H9 (cell line): Measurements from ENCODE around the gene C16orf95. TPM values are rescaled to one million over a fixed set of nuclear protein-coding genes. Genes with fewer than 3 reads are reported as not detected.
A peak's percentile ranks its signal among the peaks of the same experiment; 100 is the strongest.

Experiments
- DNase-seq: peaks from one replicate; pipeline ENCODE4 v3.0.0-alpha.2; 2017
- H2AFZ ChIP-seq: one replicate; pipeline ENCODE4 v1.6.1; 2013; ENCODE audit warnings: mild to moderate bottlenecking, low read length, control low read depth, moderate library complexity
- H2AK5ac ChIP-seq: 2 replicates; pipeline ENCODE4 v1.6.1; 2013; ENCODE audit warnings: low read length, control low read depth, mixed read lengths; ENCODE audit not compliant: insufficient read length
- H2BK120ac ChIP-seq: one replicate; pipeline ENCODE4 v1.6.1; 2013; ENCODE audit warnings: low read depth, mild to moderate bottlenecking, low read length, control low read depth, inconsistent platforms; ENCODE audit not compliant: poor library complexity, severe bottlenecking
- H2BK12ac ChIP-seq: 2 replicates; pipeline ENCODE4 v1.6.1; 2013; ENCODE audit warnings: low read length, control low read depth, mixed read lengths, low read depth; ENCODE audit not compliant: insufficient read length
- H2BK15ac ChIP-seq: 2 replicates; pipeline ENCODE4 v1.6.1; 2013; ENCODE audit warnings: low read depth, low read length, control low read depth
- H2BK20ac ChIP-seq: one replicate; pipeline ENCODE4 v1.6.1; 2013; ENCODE audit warnings: low read depth, mild to moderate bottlenecking, low read length, control low read depth, inconsistent platforms; ENCODE audit not compliant: poor library complexity, severe bottlenecking
- H2BK5ac ChIP-seq: 2 replicates; pipeline ENCODE4 v1.6.1; 2013; ENCODE audit warnings: low read length, control low read depth, mixed read lengths; ENCODE audit not compliant: insufficient read length
- H3K14ac ChIP-seq: 2 replicates; pipeline ENCODE4 v1.6.1; 2013; ENCODE audit warnings: low read length, control low read depth; ENCODE audit not compliant: insufficient read depth
- H3K18ac ChIP-seq: 2 replicates; pipeline ENCODE4 v1.6.1; 2013; ENCODE audit warnings: low read depth, mild to moderate bottlenecking, mixed read lengths, low read length, control low read depth; ENCODE audit not compliant: insufficient read length
- H3K23ac ChIP-seq: 2 replicates; pipeline ENCODE4 v1.6.1; 2013; ENCODE audit warnings: low read length, control low read depth, mixed read lengths, low read depth; ENCODE audit not compliant: insufficient read length
- H3K23me2 ChIP-seq: 2 replicates; pipeline ENCODE4 v1.6.1; 2013; ENCODE audit warnings: low read depth, mild to moderate bottlenecking, mixed read lengths, low read length, control low read depth; ENCODE audit not compliant: insufficient read length, poor library complexity, severe bottlenecking
- H3K27ac ChIP-seq: 2 replicates; pipeline ENCODE4 v1.5.1; 2013; ENCODE audit warnings: low read length, control low read depth, mixed read lengths, low read depth; ENCODE audit not compliant: insufficient read length
- H3K27me3 ChIP-seq: 2 replicates; pipeline ENCODE4 v1.6.1; 2013; ENCODE audit warnings: low read length, control low read depth, inconsistent platforms; ENCODE audit not compliant: insufficient read depth
- H3K4ac ChIP-seq: 2 replicates; pipeline ENCODE4 v1.6.1; 2013; ENCODE audit warnings: low read depth, mild to moderate bottlenecking, control low read depth, inconsistent platforms, low read length, moderate library complexity
- H3K4me1 ChIP-seq: 2 replicates; pipeline ENCODE4 v1.6.1; 2013; ENCODE audit warnings: low read length, control low read depth, inconsistent platforms; ENCODE audit not compliant: insufficient read depth
- H3K4me2 ChIP-seq: 2 replicates; pipeline ENCODE4 v1.6.1; 2013; ENCODE audit warnings: low read length, control low read depth, mixed read lengths; ENCODE audit not compliant: insufficient read length, insufficient read depth
- H3K56ac ChIP-seq: 2 replicates; pipeline ENCODE4 v1.6.1; 2013; ENCODE audit warnings: low read depth, mild to moderate bottlenecking, mixed read lengths, low read length, control low read depth; ENCODE audit not compliant: insufficient read length
- H3K79me1 ChIP-seq: 2 replicates; pipeline ENCODE4 v1.6.1; 2013; ENCODE audit warnings: low read depth, mild to moderate bottlenecking, moderate library complexity, low read length, control low read depth, inconsistent platforms; ENCODE audit not compliant: insufficient read depth, poor library complexity, severe bottlenecking
- H3K79me2 ChIP-seq: 2 replicates; pipeline ENCODE4 v1.6.1; 2013; ENCODE audit warnings: low read length, control low read depth, inconsistent platforms; ENCODE audit not compliant: insufficient read depth
- H3K9ac ChIP-seq: 2 replicates; pipeline ENCODE4 v1.6.1; 2013; ENCODE audit warnings: low read length, control low read depth, mixed read lengths; ENCODE audit not compliant: insufficient read length; ENCODE audit errors: extremely low read depth
- H3K9me3 ChIP-seq: one replicate; pipeline ENCODE4 v1.6.1; 2013; ENCODE audit warnings: low read depth, low read length, inconsistent platforms; ENCODE audit not compliant: control insufficient read depth
- H3T11ph ChIP-seq: one replicate; pipeline ENCODE4 v1.6.1; 2013; ENCODE audit warnings: mild to moderate bottlenecking, low read length, control low read depth, inconsistent platforms
- H4K20me1 ChIP-seq: one replicate; pipeline ENCODE4 v1.6.1; 2013; ENCODE audit not compliant: control insufficient read depth, insufficient read length, insufficient read depth
- H4K5ac ChIP-seq: 2 replicates; pipeline ENCODE4 v1.6.1; 2013; ENCODE audit warnings: low read depth, mild to moderate bottlenecking, mixed read lengths, low read length, control low read depth; ENCODE audit not compliant: insufficient read length
- H4K8ac ChIP-seq: replicated peaks from 2 replicates; pipeline ENCODE4 v1.6.1; 2013; ENCODE audit warnings: low read length, control low read depth, mixed read lengths, low read depth; ENCODE audit not compliant: insufficient read length
- H4K91ac ChIP-seq: 2 replicates; pipeline ENCODE4 v1.6.1; 2013; ENCODE audit warnings: low read depth, mild to moderate bottlenecking, moderate library complexity, mixed read lengths, low read length, control low read depth; ENCODE audit not compliant: insufficient read length
- H3K27ac Mint-ChIP-seq, 3 experiments: 2 replicates in 2 of 3; 3 replicates in 1 of 3; pipeline ENCODE4 v1.8.0; 2020 to 2021; ENCODE audit warnings: mixed read lengths in 3 of 3, mild to moderate bottlenecking in 1 of 3, moderate library complexity in 1 of 3
- H3K27me3 Mint-ChIP-seq: 2 replicates; pipeline ENCODE4 v1.8.0; 2021; ENCODE audit warnings: low read depth, mild to moderate bottlenecking, moderate library complexity, mixed read lengths
- H3K36me3 Mint-ChIP-seq, 3 experiments: 2 replicates in 2 of 3; 3 replicates in 1 of 3; pipeline ENCODE4 v1.8.0; 2020 to 2021; ENCODE audit warnings: low read depth in 3 of 3, mixed read lengths in 3 of 3; ENCODE audit not compliant: insufficient read depth in 1 of 3
- H3K4me1 Mint-ChIP-seq, 2 experiments: 2 replicates each; pipeline ENCODE4 v1.8.0; 2020; ENCODE audit warnings: mixed read lengths in 2 of 2
- H3K4me3 Mint-ChIP-seq, 2 experiments: 2 replicates in 1 of 2; 3 replicates in 1 of 2; pipeline ENCODE4 v1.8.0; 2020 to 2021; ENCODE audit warnings: mild to moderate bottlenecking in 2 of 2, mixed read lengths in 2 of 2, moderate library complexity in 1 of 2
- H3K9me3 Mint-ChIP-seq, 2 experiments: 2 replicates in 1 of 2; 3 replicates in 1 of 2; pipeline ENCODE4 v1.8.0; 2020; ENCODE audit warnings: mild to moderate bottlenecking in 2 of 2, mixed read lengths in 2 of 2, moderate library complexity in 1 of 2
- CTCF ChIP-seq: fragments of 200-600 bp; sonication (generic); conservative IDR thresholded peaks from 3 replicates; pipeline ENCODE4 v1.8.0; 2021; ENCODE audit warnings: antibody characterized with exemption, mild to moderate bottlenecking
- WGBS: extraction: QIAGEN DNeasy Blood & Tissue Kit; methylation state at CpG from one replicate; pipeline ENCODE4 v1.1.7; 2013; ENCODE audit warnings: missing lambda C conversion rate, low lambda C conversion rate, mixed read lengths; ENCODE audit not compliant: insufficient read length; ENCODE audit errors: extremely low coverage; 5-methylcytosine and 5-hydroxymethylcytosine counted together
- total RNA-seq: library from RNA; stranded (reverse); gene quantifications from 2 replicates; pipeline ENCODE4 v1.2.1, GENCODE V29; 2021

C16orf95 gene
- total RNA-seq, 1 experiment from 2014 or later: 5.6 TPM

- Histone ChIP-seq H3K27ac (no peak overlapping the region), H2BK5ac (no peak overlapping the region), H4K8ac (no peak overlapping the region), H3T11ph (no peak overlapping the region), H3K79me1 (no peaks in the 10 kb centered on the region), H3K4me2 (no peak overlapping the region), H3K14ac (no peak overlapping the region; the same call in 1 of the 2 replicates), H2BK12ac (no peak overlapping the region), H2AFZ (no peak overlapping the region), H2BK20ac (no peak overlapping the region), H2AK5ac (no peak overlapping the region), H2BK120ac (no peak overlapping the region), H3K23me2 (no peaks in the 10 kb centered on the region), H3K9ac (no peak overlapping the region), H4K20me1 (peaks cover 3% of the 10 kb centered on the region), H3K9me3 (peaks cover 9% of the 10 kb centered on the region), H4K5ac (no peak overlapping the region), H3K4me1 (no peaks in the 10 kb centered on the region), H3K27me3 (no peaks in the 10 kb centered on the region), H3K18ac (no peak overlapping the region), H4K91ac (no peak overlapping the region), H2BK15ac (no peak overlapping the region), H3K56ac (no peak overlapping the region), H3K79me2 (no peaks in the 10 kb centered on the region), H3K23ac (no peak overlapping the region), H3K4ac (no peak overlapping the region)
- DNase-seq: no peak
- no peak for TF ChIP-seq CTCF
- Mint-ChIP-seq H3K4me3 (no peak overlapping the region), H3K4me1 (peaks cover 3 to 5% of the 10 kb centered on the region in 2 experiments; a peak in 3 of 4 replicates), H3K36me3 (peaks cover 7 to 11% (median 11%) of the 10 kb centered on the region in 3 experiments; a peak in 6 of 7 replicates), H3K27ac (peak overlapping the region in 1 of 3 experiments; percentile 58; a peak in 1 of 7 replicates), H3K27me3 (peaks cover 5% of the 10 kb centered on the region; the same call in 1 of the 2 replicates), H3K9me3 (peaks cover 0 to 3% of the 10 kb centered on the region in 2 experiments; a peak in 2 of 5 replicates)
- no CpG with 5 or more reads among the region's 20 CpGs for WGBS
Observed at GRCh38 chr16:87295661-87296531, 21.3 kb downstream of the C16orf95 start.
